Kidney (tissue), 14 donors: ENCODE measurements around the gene APCDD1L. TPM values are rescaled to one million over a fixed set of nuclear protein-coding genes. Genes with fewer than 3 reads are reported as not detected.

Experiments
- DNase-seq, 5 donors: peaks; one replicate each; pipeline ENCODE4 v3.0.0-alpha.2; 2013 to 2020
- FAIRE-seq: peaks from 2 replicates; lab custom pipeline; 2012; peaks lifted over from hg19 to GRCh38; lab: Jason Lieb, UNC
- H3K27ac ChIP-seq, 2 donors: one replicate each; pipeline ENCODE4 v1.7.0; 2013; ENCODE audit warnings: low read depth in 2 of 2, low read length in 2 of 2, inconsistent platforms in 1 of 2
- H3K27me3 ChIP-seq: one replicate; pipeline ENCODE4 v1.7.1; 2013; ENCODE audit warnings: low read length, inconsistent platforms; ENCODE audit not compliant: control insufficient read depth, insufficient read depth
- H3K36me3 ChIP-seq, 3 donors: one replicate each; pipeline versions ENCODE4 v1.7.0 to v1.7.1; 2013; ENCODE audit warnings: low read length in 3 of 3, control low read depth in 1 of 3, inconsistent platforms in 1 of 3; ENCODE audit not compliant: insufficient read depth in 3 of 3, control insufficient read depth in 2 of 3
- H3K4me1 ChIP-seq, 3 donors: one replicate each; pipeline versions ENCODE4 v1.7.0 to v1.7.1; 2013; ENCODE audit warnings: low read length in 3 of 3, inconsistent platforms in 1 of 3, low read depth in 1 of 3; ENCODE audit not compliant: control insufficient read depth in 2 of 3, insufficient read depth in 2 of 3
- H3K4me3 ChIP-seq, 3 donors: one replicate each; pipeline versions ENCODE4 v1.7.0 to v1.8.1; 2013; ENCODE audit warnings: low read length in 3 of 3, control low read depth in 1 of 3, inconsistent platforms in 1 of 3
- H3K9ac ChIP-seq, 3 donors: one replicate each; pipeline versions ENCODE4 v1.7.0 to v1.7.1; 2013; ENCODE audit warnings: low read length in 3 of 3, control low read depth in 1 of 3, inconsistent platforms in 1 of 3
- H3K9me3 ChIP-seq, 3 donors: one replicate each; pipeline versions ENCODE4 v1.7.0 to v1.7.1; 2013; ENCODE audit warnings: low read length in 3 of 3, control low read depth in 1 of 3, inconsistent platforms in 1 of 3; ENCODE audit not compliant: control insufficient read depth in 2 of 3, insufficient read depth in 1 of 3
- CTCF ChIP-seq: IDR thresholded peaks from 3 replicates; pipeline ENCODE4 v1.5.1; 2012; ENCODE audit warnings: mild to moderate bottlenecking, moderate library complexity, borderline replicate concordance; ENCODE audit not compliant: insufficient read depth; ENCODE audit errors: extremely low read depth
- intact Hi-C: fragments of 100-400 bp; cut with DNase I; formaldehyde crosslinking; loops from one replicate; pipeline ENCODE4 v1.11.1; 2022
- polyA plus RNA-seq: library from polyadenylated mRNA; stranded (reverse); fragments of 350-450 nt; fragmentation: Illumina TruSeq; extraction: RNeasy Lipid Tissue Mini Kit (QIAGEN cat#74804); gene quantifications from one replicate; pipeline ENCODE4 v1.2.3, GENCODE V29; 2014; ENCODE audit warnings: low read depth, low replicate concordance; ENCODE audit not compliant: insufficient read depth
- total RNA-seq: library from RNA; stranded (reverse); fragmentation: NEBNext Ultra II Directional; extraction: Animal tissue kit (Norgen Biotek cat#: 25700); gene quantifications from one replicate; pipeline ENCODE4 v1.2.1, GENCODE V29; 2021
- donor health status: control.
- donor health status: control.
- donor health status: control.
- donor health status: control.
- donor health status: control.
- donor health status: DM: yes; HTN: yes; CAD: no.
- donor health status: Normal renal cell carcinoma (clear cell type).

Gene APCDD1L
- total and polyA plus RNA-seq, 2 donors from 2014 or later, result 1.2 to 4.5 TPM

GRCh38 chr20:58466095-58466708 is 49.0 kb downstream of the APCDD1L start:
- Histone ChIP-seq H3K27me3 (no peaks in the 10 kb centered on the region), H3K4me1 (peaks cover 0 to 1% (median 0%) of the 10 kb centered on the region in 3 donors), H3K27ac (no peak overlapping the region), H3K4me3 (no peak overlapping the region), H3K9ac (no peak overlapping the region), H3K36me3 (no peaks in the 10 kb centered on the region), H3K9me3 (no peaks in the 10 kb centered on the region)
- DNase-seq (no peak), FAIRE-seq (no peak)
- no peak for TF ChIP-seq CTCF
- intact Hi-C loops, result no loop called here

GRCh38 chr20:58464838-58465237 is 50.4 kb downstream of the APCDD1L start:
- intact Hi-C loops, result no loop called here
- Histone ChIP-seq H3K36me3 (no peaks in the 10 kb centered on the region), H3K9me3 (no peaks in the 10 kb centered on the region), H3K27ac (no peak overlapping the region), H3K9ac (no peak overlapping the region), H3K27me3 (no peaks in the 10 kb centered on the region), H3K4me3 (no peak overlapping the region), H3K4me1 (no peaks in the 10 kb centered on the region)
- FAIRE-seq, result no peak
- TF ChIP-seq CTCF, result no peak
- DNase-seq, result no peak

- Histone ChIP-seq H3K27ac (no peak overlapping the region), H3K4me1 (no peaks in the 10 kb centered on the region), H3K27me3 (no peaks in the 10 kb centered on the region), H3K36me3 (no peaks in the 10 kb centered on the region), H3K9me3 (no peaks in the 10 kb centered on the region), H3K9ac (no peak overlapping the region), H3K4me3 (no peak overlapping the region)
- TF ChIP-seq CTCF, result no peak
- FAIRE-seq (no peak), DNase-seq (peak in 1 of 5 donors; percentile 8)
- intact Hi-C loops, result no loop called here
These were observed 51.9 kb downstream of the APCDD1L start for GRCh38 chr20:58463256-58463655.

- FAIRE-seq, result no peak
- Histone ChIP-seq H3K36me3 (no peaks in the 10 kb centered on the region), H3K27me3 (no peaks in the 10 kb centered on the region), H3K4me3 (no peak overlapping the region), H3K9me3 (no peaks in the 10 kb centered on the region), H3K27ac (no peak overlapping the region), H3K9ac (no peak overlapping the region), H3K4me1 (no peaks in the 10 kb centered on the region)
- no peak for DNase-seq
- no peak for TF ChIP-seq CTCF
- intact Hi-C loops, result no loop called here
These were observed 53.3 kb downstream of the APCDD1L start for GRCh38 chr20:58461899-58462298.
